Cerebellar cortex (tissue), 1 donor: ENCODE data around the gene EIPR1.

Experiments used
- DNase-seq: peaks from one replicate; pipeline ENCODE4 v3.0.0-alpha.2; 2015; ENCODE audit warnings: low spot score

Gene EIPR1

GRCh38 chr2:3147651-3148530 lies 229.7 kb downstream of the EIPR1 start:
- peak; percentile 54 for DNase-seq

- no peak for DNase-seq
Measured at GRCh38 chr2:3146772-3147650, 230.6 kb downstream of the EIPR1 start.

- no peak for DNase-seq
Measured at GRCh38 chr2:3146175-3146574, 231.4 kb downstream of the EIPR1 start.

GRCh38 chr2:3145471-3146021 lies 232.1 kb downstream of the EIPR1 start:
- no peak for DNase-seq

GRCh38 chr2:3144856-3145255 lies 232.8 kb downstream of the EIPR1 start:
- DNase-seq, result no peak

- no peak for DNase-seq
Measured at GRCh38 chr2:3143602-3144001, 234.0 kb downstream of the EIPR1 start.

GRCh38 chr2:3142961-3143571 lies 234.6 kb downstream of the EIPR1 start:
- DNase-seq, result peak; percentile 29

- no peak for DNase-seq
Measured at GRCh38 chr2:3142210-3142609, 235.4 kb downstream of the EIPR1 start.

GRCh38 chr2:3141696-3142095 lies 235.9 kb downstream of the EIPR1 start:
- no peak for DNase-seq

- no peak for DNase-seq
Measured at GRCh38 chr2:3139906-3140305, 237.7 kb downstream of the EIPR1 start.
